ENCODE measurements around the gene TRIM52. TPM values are rescaled to one million over a fixed set of nuclear protein-coding genes. Genes with fewer than 3 reads are reported as not detected.

Gene TRIM52
- polyA plus RNA-seq, 1 experiment, result 6.7 TPM

DNA sequence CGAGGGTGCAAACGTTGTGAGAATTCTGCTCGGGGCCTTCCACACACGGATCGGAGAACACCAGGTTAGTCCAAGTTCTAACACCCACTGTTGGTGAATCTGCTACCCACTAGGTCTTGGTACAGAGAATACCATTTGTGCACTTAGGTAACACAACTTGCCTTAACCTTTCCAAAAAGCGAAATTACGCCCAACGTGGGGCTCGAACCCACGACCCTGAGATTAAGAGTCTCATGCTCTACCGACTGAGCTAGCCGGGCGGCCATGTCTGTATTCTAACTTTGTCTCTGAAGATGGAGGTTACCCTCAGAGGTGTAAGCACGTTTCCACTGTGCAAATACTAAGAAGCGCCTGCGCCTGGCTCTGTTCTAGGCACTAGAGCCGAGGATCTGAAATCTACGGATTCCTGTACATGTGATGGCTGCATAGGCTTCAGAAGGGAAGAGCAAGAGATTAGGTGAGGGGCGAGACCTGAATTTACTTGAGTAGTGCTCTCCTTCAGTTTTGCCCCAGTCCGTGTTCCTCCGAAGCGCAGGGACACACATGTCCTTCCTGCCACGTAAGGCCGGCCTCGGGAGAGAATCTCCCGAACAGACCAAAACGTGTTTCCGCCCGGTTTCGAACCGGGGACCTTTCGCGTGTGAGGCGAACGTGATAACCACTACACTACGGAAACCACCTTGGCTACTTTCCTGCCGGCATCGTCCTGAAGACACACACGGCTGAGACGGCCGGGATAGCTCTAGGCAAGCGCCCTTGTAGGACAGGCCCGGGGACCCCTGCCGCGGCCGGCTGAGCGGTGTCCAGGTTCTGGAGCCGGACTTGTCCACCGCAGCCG is 38.9 kb downstream of the TRIM52 start:
- Histone ChIP-seq H3K4me3 (ENCODE audit: low read depth, low read length) (peak overlapping the region; percentile 65), H3K36me3 (ENCODE audit: control insufficient read depth, insufficient read depth, low read length) (no peaks in the 10 kb centered on the region), H3K27me3 (ENCODE audit: control insufficient read depth, insufficient read depth, low read length) (no peaks in the 10 kb centered on the region)
- ChIA-PET POLR2A (interaction anchor here (1.1 kb wide), 1 partner anchor 22 kb away, joined by 3 read pairs; no protein-coding TSS in a partner anchor), CTCF (interaction anchor here (1.7 to 2.1 kb wide), 2 partner anchors 15 to 37 kb away, joined by 5 to 11 read pairs; no protein-coding TSS in a partner anchor)
- DNase-seq (ENCODE audit: low read depth), result peak; percentile 75
- TF ChIP-seq, protein P1, sequence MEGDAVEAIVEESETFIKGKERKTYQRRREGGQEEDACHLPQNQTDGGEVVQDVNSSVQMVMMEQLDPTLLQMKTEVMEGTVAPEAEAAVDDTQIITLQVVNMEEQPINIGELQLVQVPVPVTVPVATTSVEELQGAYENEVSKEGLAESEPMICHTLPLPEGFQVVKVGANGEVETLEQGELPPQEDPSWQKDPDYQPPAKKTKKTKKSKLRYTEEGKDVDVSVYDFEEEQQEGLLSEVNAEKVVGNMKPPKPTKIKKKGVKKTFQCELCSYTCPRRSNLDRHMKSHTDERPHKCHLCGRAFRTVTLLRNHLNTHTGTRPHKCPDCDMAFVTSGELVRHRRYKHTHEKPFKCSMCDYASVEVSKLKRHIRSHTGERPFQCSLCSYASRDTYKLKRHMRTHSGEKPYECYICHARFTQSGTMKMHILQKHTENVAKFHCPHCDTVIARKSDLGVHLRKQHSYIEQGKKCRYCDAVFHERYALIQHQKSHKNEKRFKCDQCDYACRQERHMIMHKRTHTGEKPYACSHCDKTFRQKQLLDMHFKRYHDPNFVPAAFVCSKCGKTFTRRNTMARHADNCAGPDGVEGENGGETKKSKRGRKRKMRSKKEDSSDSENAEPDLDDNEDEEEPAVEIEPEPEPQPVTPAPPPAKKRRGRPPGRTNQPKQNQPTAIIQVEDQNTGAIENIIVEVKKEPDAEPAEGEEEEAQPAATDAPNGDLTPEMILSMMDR (IDR thresholded peaks at IDR 0.05; ENCODE audit: insufficient read depth, low read depth, low read length), result no peak

DNA sequence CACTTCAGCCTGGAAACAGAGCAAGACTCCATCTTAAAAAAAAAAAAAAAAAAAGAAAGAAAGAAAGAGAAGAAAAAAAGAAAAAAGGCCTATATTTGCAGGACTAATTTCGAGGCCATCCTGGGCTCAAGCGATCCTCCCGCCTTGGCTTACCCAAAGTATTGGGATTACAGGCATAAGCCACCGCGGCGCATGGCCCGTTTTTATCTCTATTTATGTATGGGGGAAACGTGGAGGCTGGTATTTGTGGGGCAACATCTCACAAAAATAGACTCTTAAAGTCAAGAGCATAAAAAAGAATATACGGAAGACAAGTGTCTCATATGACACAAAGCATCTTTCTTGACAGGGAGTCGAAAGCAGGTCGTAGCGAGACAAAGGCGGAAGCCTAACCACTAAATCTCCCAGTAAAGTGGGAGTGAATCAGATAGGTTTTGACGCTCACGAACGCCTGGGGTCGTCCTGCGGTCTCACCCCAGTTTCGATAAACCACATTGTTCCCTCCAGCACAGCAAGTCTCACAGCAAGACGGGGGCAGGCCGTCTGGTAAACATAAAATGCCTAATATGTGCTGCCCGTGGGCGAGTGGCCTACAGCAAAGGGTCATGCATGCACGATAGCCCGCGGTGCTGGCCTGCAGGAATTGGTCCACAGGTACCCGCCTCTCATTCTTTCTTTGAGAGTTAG is 39.7 kb downstream of the TRIM52 start:
- no peaks in the 10 kb centered on the region for H3K36me3 ChIP-seq (ENCODE audit: control insufficient read depth, insufficient read depth, low read length)
- no peaks in the 10 kb centered on the region for H3K27me3 ChIP-seq (ENCODE audit: control insufficient read depth, insufficient read depth, low read length)
- no peak overlapping the region for H3K4me3 ChIP-seq (ENCODE audit: low read depth, low read length)
- ChIA-PET CTCF (no interaction called here), POLR2A (interaction anchor here (1.1 kb wide), 1 partner anchor 23 kb away, joined by 3 read pairs; no protein-coding TSS in a partner anchor)
- TF ChIP-seq, protein P1 (IDR thresholded peaks at IDR 0.05; ENCODE audit: insufficient read depth, low read depth, low read length), result no peak
- DNase-seq (ENCODE audit: low read depth), result no peak

DNA sequence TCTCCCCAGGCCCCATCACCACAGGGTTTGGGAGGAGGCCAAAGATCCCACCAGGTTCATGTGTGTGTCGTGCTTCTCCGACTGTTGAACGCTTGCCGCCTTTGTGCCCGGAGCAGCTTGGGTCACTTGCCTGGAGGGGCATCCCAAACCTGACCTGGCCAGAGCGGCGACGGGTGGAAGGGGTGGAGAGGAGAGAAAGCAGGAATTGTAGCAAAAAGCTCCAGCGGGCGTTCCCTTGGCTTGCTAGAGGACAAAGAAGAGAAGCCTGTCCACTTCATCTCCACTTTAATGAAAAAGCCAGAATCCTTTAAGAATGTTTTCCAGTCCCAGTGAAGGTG is 40.8 kb downstream of the TRIM52 start:
- H3K36me3 ChIP-seq (ENCODE audit: control insufficient read depth, insufficient read depth, low read length), result no peaks in the 10 kb centered on the region
- H3K27me3 ChIP-seq (ENCODE audit: control insufficient read depth, insufficient read depth, low read length), result no peaks in the 10 kb centered on the region
- ChIA-PET CTCF (interaction anchor here (1.4 kb wide), 1 partner anchor 16 kb away, joined by 4 read pairs; the partner anchor contains the start of gene TRIM7), POLR2A (no interaction called here)
- no peak overlapping the region for H3K4me3 ChIP-seq (ENCODE audit: low read depth, low read length)
- TF ChIP-seq, protein P1 (IDR thresholded peaks at IDR 0.05; ENCODE audit: insufficient read depth, low read depth, low read length), result no peak
- no peak for DNase-seq (ENCODE audit: low read depth)

DNA sequence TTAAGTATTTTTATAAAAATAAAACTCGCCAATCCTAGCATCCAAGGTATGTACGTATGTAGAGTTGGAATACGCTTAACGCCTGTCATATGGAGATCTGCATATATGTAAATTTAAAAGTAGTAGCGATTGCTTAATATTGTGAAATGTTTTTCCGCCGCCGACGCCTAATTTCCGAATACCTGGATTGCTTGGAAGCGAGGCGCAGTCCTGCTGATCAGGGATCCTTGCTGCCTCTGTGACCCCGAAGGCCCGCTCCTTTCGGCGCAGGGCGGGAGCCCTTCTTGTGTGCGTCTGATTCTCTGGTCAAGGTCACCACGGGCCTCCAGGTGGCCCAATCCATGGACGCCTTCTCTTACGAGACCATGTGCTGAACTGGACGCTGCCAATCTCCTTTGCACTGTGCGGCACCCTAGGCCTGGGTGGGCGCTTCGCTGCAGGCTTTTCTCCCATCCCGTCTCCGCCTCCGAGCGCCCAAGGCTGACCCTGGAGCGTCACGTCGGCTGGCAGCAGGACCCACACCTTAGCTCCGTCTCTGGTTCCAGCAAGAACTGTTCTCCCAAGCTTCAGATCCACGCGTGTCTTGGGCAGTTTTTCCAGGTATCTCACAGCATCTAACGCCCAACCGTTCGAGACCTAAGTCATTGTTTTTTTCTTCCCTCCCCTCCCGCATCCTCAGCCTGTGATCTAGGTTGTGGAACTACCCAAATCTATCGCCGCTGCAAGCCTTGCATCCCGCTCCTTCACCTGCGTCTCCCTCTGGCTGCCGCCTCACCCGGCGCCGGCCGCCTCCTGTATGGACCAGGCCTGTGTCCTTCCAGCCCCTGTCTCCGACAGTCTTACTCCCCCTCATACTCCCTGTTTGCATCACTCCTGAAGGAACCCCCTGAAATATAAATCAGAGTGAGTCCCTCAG is 41.4 kb downstream of the TRIM52 start:
- ChIA-PET CTCF (interaction anchor here (1.4 kb wide), 1 partner anchor 15 kb away, joined by 4 read pairs; the partner anchor contains the start of gene TRIM7), POLR2A (no interaction called here)
- no peaks in the 10 kb centered on the region for H3K36me3 ChIP-seq (ENCODE audit: control insufficient read depth, insufficient read depth, low read length)
- no peak for DNase-seq (ENCODE audit: low read depth)
- no peak overlapping the region for H3K4me3 ChIP-seq (ENCODE audit: low read depth, low read length)
- TF ChIP-seq, protein P1 (IDR thresholded peaks at IDR 0.05; ENCODE audit: insufficient read depth, low read depth, low read length), result no peak
- no peaks in the 10 kb centered on the region for H3K27me3 ChIP-seq (ENCODE audit: control insufficient read depth, insufficient read depth, low read length)
